ENCODE results near the gene MTAP. TPM values are rescaled to one million over a fixed set of nuclear protein-coding genes. Genes with fewer than 3 reads are reported as not detected.

Gene MTAP
- 48.1 TPM for polyA plus RNA-seq (ENCODE audit: insufficient read length)
- long read RNA-seq, donor 1, full-length matches to known transcripts: 13 of 13 reads
- long read RNA-seq, donor 1, partial matches to known transcripts: 0 of 13 reads
- long read RNA-seq, donor 1, other reads (novel, unspliced or antisense): 0 of 13 reads
- long read RNA-seq, donor 2, full-length matches to known transcripts: 7 of 7 reads
- long read RNA-seq, donor 2, partial matches to known transcripts: 0 of 7 reads
- long read RNA-seq, donor 2, other reads (novel, unspliced or antisense): 0 of 7 reads
- long read RNA-seq, donor 3, full-length matches to known transcripts: 9 of 9 reads
- long read RNA-seq, donor 3, partial matches to known transcripts: 0 of 9 reads
- long read RNA-seq, donor 3, other reads (novel, unspliced or antisense): 0 of 9 reads
- long read RNA-seq, donor 4: 0 reads
- long read RNA-seq, donor 5, full-length matches to known transcripts: 9 of 9 reads
- long read RNA-seq, donor 5, partial matches to known transcripts: 0 of 9 reads
- long read RNA-seq, donor 5, other reads (novel, unspliced or antisense): 0 of 9 reads
- long read RNA-seq, donor 6, full-length matches to known transcripts: 10 of 10 reads
- long read RNA-seq, donor 6, partial matches to known transcripts: 0 of 10 reads
- long read RNA-seq, donor 6, other reads (novel, unspliced or antisense): 0 of 10 reads
- long read RNA-seq, donor 7, full-length matches to known transcripts: 16 of 16 reads
- long read RNA-seq, donor 7, partial matches to known transcripts: 0 of 16 reads
- long read RNA-seq, donor 7, other reads (novel, unspliced or antisense): 0 of 16 reads
- long read RNA-seq, donor 8, full-length matches to known transcripts: 4 of 4 reads
- long read RNA-seq, donor 8, partial matches to known transcripts: 0 of 4 reads
- long read RNA-seq, donor 8, other reads (novel, unspliced or antisense): 0 of 4 reads

- DNase-seq: peak; percentile 95
These were observed at the start of gene MTAP for GRCh38 chr9:21802418-21803000. TSS of gene MTAP (plus strand) at chr9:21802636. CDS start at chr9:21802749, 113 bp downstream.

GRCh38 chr9:21753523-21753922 lies 48.9 kb upstream of the MTAP start:
- no peak for DNase-seq

GRCh38 chr9:21754741-21755140 lies 47.7 kb upstream of the MTAP start:
- no peak for DNase-seq

GRCh38 chr9:21758540-21758939 lies 43.9 kb upstream of the MTAP start:
- no peak for DNase-seq

GRCh38 chr9:21761309-21761901 lies 41.0 kb upstream of the MTAP start:
- no peak for DNase-seq

GRCh38 chr9:21762064-21762463 lies 40.4 kb upstream of the MTAP start:
- DNase-seq: no peak

GRCh38 chr9:21764846-21765245 lies 37.6 kb upstream of the MTAP start:
- DNase-seq: no peak

- DNase-seq: no peak
These were observed 36.3 kb upstream of the MTAP start for GRCh38 chr9:21766096-21766495.

GRCh38 chr9:21770871-21771560 lies 31.4 kb upstream of the MTAP start:
- no peak for DNase-seq

GRCh38 chr9:21777701-21778100 lies 24.7 kb upstream of the MTAP start:
- no peak for DNase-seq

GRCh38 chr9:21778304-21778703 lies 24.1 kb upstream of the MTAP start:
- DNase-seq: no peak

- no peak for DNase-seq
These were observed 23.0 kb upstream of the MTAP start for GRCh38 chr9:21779397-21779796.

GRCh38 chr9:21781656-21782055 lies 20.8 kb upstream of the MTAP start:
- DNase-seq: no peak

- DNase-seq: no peak
These were observed 20.2 kb upstream of the MTAP start for GRCh38 chr9:21782205-21782604.

GRCh38 chr9:21788752-21789151 lies 13.7 kb upstream of the MTAP start:
- no peak for DNase-seq

- peak; percentile 83 for DNase-seq
These were observed 12.8 kb upstream of the MTAP start for GRCh38 chr9:21789541-21790037.

GRCh38 chr9:21795483-21795882 lies 7.0 kb upstream of the MTAP start:
- DNase-seq: no peak

GRCh38 chr9:21796768-21797167 lies 5.7 kb upstream of the MTAP start:
- no peak for DNase-seq

- DNase-seq: no peak
These were observed 1.3 kb upstream of the MTAP start for GRCh38 chr9:21800931-21801682.

GRCh38 chr9:21801683-21802417 lies 586 bp upstream of the MTAP start:
- no peak for DNase-seq
